MCF 10A (cell line): ENCODE results near the gene MVK. TPM values are rescaled to one million over a fixed set of nuclear protein-coding genes. Genes with fewer than 3 reads are reported as not detected.

ENCODE experiments used
- BruUV-seq: library from RNA; stranded (reverse); fragments of 400-500 nt; replicated peaks from 2 replicates; lab custom pipeline; 2021; lab: Mats Ljungman, UMichigan
- CTCF ChIA-PET: fragments of 300-600 bp; sonication (Branson Sonifier 250); formaldehyde crosslinking; extraction: SDS; loops from one replicate; lab custom pipeline; 2021; ENCODE audit warnings: antibody characterized with exemption, inconsistent platforms; lab: Yijun Ruan, JAX
- POLR2A ChIA-PET: fragments of 300-600, 350-650 bp; sonication (Branson Sonifier 250); formaldehyde crosslinking; extraction: SDS; loops from one replicate; lab custom pipeline; 2020; ENCODE audit warnings: antibody characterized with exemption, inconsistent platforms; lab: Yijun Ruan, JAX
- DNase-seq: peaks from one replicate; pipeline ENCODE4 v3.0.0-alpha.2; 2018; ENCODE audit not compliant: unreplicated experiment
- H3K27ac Mint-ChIP-seq: one replicate; pipeline ENCODE4 v1.8.0; 2022; ENCODE audit warnings: mild to moderate bottlenecking, low read depth, mixed read lengths; ENCODE audit not compliant: unreplicated experiment
- H3K27me3 Mint-ChIP-seq: one replicate; pipeline ENCODE4 v1.8.0; 2022; ENCODE audit warnings: mixed read lengths; ENCODE audit not compliant: insufficient read depth, unreplicated experiment
- H3K36me3 Mint-ChIP-seq: one replicate; pipeline ENCODE4 v1.8.0; 2022; ENCODE audit warnings: mild to moderate bottlenecking, moderate library complexity, mixed read lengths; ENCODE audit not compliant: insufficient read depth, unreplicated experiment
- H3K4me1 Mint-ChIP-seq: one replicate; pipeline ENCODE4 v1.8.0; 2022; ENCODE audit warnings: mixed read lengths; ENCODE audit not compliant: insufficient read depth, unreplicated experiment
- H3K4me3 Mint-ChIP-seq: one replicate; pipeline ENCODE4 v1.8.0; 2022; ENCODE audit warnings: mild to moderate bottlenecking, moderate library complexity, mixed read lengths; ENCODE audit not compliant: unreplicated experiment
- H3K9me3 Mint-ChIP-seq: one replicate; pipeline ENCODE4 v1.8.0; 2022; ENCODE audit warnings: mixed read lengths; ENCODE audit not compliant: unreplicated experiment
- intact Hi-C: fragments of 100-400 bp; cut with micrococcal nuclease; formaldehyde crosslinking; loops from 2 replicates; pipeline ENCODE4 v1.14.1; 2022
- total RNA-seq: library from RNA; stranded (reverse); gene quantifications from 2 replicates; pipeline ENCODE4 v1.2.3, GENCODE V29; 2022
- TF ChIP-seq, protein P1 (sequence below): fragments of 200-600 bp; IDR thresholded peaks from one replicate; pipeline ENCODE4 v1.8.0; 2022; ENCODE audit warnings: antibody characterized with exemption, mild to moderate bottlenecking; ENCODE audit not compliant: unreplicated experiment

The MVK gene
- total RNA-seq, 1 experiment from 2014 or later: 17.1 TPM

DNA sequence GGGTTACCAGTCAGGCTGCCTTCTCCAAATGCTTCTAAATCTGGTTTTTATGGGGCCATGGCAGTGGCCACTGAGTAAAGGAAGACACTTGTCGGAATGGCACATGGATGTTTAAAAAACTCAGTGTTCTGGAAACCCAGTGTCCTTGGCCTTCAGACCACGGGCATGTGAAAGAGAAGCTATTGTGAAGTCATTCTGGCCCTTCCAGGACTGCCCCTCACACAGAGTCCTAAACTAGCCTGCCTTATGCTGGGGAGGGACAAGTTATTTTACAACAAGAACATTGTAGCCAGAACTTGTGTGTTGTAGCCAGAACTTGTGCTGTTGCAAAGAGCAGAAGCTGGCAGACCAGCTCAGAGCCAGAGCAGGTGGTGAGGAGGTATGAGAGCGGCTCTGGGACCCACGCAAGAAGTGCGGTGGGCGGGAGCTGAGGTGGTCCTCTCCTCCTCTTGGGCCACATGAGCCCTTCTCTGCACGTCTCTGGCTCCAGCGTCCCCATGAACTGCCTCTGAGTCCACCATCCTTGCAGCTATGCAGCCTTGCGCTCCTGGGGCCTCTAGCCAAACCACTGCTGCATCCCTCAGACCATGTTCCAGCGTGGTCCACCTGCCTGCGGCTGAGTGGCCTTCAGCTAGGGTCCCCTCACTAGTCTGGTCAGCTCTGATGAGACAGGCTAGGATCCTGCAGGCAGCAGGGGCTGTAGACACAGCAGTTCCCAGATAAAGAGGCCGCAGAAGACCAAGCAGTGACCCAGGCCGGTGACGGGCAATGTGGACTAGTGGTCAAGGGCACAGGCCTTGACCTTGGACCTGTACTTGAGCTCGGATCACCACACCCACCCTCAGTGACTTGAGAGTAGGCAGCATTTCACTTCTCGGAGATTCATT lies 32.8 kb upstream of the MVK start:
- Mint-ChIP-seq H3K9me3 (no peaks in the 10 kb centered on the region), H3K27me3 (no peaks in the 10 kb centered on the region), H3K4me1 (peaks cover 11% of the 10 kb centered on the region), H3K36me3 (no peaks in the 10 kb centered on the region), H3K27ac (no peak overlapping the region), H3K4me3 (no peak overlapping the region)
- CTCF ChIA-PET: interaction anchor here (0.5 to 1.1 kb wide), 5 partner anchors 23 to 309 kb away, joined by 3 to 7 read pairs (median 3); no protein-coding TSS in a partner anchor
- no peak for DNase-seq
- no TSS peak for BruUV-seq
- intact Hi-C loops: no loop called here
- TF ChIP-seq, protein P1, sequence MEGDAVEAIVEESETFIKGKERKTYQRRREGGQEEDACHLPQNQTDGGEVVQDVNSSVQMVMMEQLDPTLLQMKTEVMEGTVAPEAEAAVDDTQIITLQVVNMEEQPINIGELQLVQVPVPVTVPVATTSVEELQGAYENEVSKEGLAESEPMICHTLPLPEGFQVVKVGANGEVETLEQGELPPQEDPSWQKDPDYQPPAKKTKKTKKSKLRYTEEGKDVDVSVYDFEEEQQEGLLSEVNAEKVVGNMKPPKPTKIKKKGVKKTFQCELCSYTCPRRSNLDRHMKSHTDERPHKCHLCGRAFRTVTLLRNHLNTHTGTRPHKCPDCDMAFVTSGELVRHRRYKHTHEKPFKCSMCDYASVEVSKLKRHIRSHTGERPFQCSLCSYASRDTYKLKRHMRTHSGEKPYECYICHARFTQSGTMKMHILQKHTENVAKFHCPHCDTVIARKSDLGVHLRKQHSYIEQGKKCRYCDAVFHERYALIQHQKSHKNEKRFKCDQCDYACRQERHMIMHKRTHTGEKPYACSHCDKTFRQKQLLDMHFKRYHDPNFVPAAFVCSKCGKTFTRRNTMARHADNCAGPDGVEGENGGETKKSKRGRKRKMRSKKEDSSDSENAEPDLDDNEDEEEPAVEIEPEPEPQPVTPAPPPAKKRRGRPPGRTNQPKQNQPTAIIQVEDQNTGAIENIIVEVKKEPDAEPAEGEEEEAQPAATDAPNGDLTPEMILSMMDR: no peak
- POLR2A ChIA-PET: interaction anchor here (1.0 kb wide), 1 partner anchor 41 kb away, joined by 3 read pairs; no protein-coding TSS in a partner anchor

- Mint-ChIP-seq H3K9me3 (no peaks in the 10 kb centered on the region), H3K36me3 (no peaks in the 10 kb centered on the region), H3K27me3 (no peaks in the 10 kb centered on the region), H3K27ac (peak overlapping the region; percentile 46), H3K4me3 (no peak overlapping the region), H3K4me1 (peaks cover 11% of the 10 kb centered on the region)
- TF ChIP-seq, protein P1: no peak
- no peak for DNase-seq
- no TSS peak for BruUV-seq
- intact Hi-C loops: no loop called here
- CTCF ChIA-PET: interaction anchor here (0.6 to 0.9 kb wide), 2 partner anchors 24 to 104 kb away, joined by 3 to 7 read pairs; no protein-coding TSS in a partner anchor
- POLR2A ChIA-PET: no interaction called here
Observed at GRCh38 chr12:109541413-109541726, 32.2 kb upstream of the MVK start.

DNA sequence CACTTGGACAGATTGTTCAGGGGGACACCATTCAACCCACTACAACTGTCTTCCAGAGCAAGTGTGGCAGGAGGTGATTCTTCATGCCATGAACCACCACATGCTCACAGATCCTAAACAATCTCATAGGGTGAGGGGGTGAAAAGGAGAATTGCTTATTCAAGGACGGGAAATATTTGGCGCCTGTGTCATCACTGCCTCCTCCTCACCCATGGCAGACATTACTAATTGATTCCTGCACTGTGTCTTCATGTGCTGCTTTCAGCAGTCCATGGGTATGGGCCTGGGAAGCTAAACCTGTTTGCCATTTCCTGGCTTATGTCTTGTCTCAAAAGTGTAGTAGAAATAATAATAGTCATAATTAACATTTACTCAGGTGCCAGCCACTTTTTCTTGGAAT lies 31.6 kb upstream of the MVK start:
- H3K27me3 Mint-ChIP-seq: no peaks in the 10 kb centered on the region
- H3K9me3 Mint-ChIP-seq: no peaks in the 10 kb centered on the region
- H3K4me1 Mint-ChIP-seq: peaks cover 11% of the 10 kb centered on the region
- H3K4me3 Mint-ChIP-seq: no peak overlapping the region
- H3K36me3 Mint-ChIP-seq: no peaks in the 10 kb centered on the region
- no TSS peak for BruUV-seq
- intact Hi-C loops: no loop called here
- ChIA-PET POLR2A (no interaction called here), CTCF (interaction anchor here (0.6 to 0.7 kb wide), 2 partner anchors 112 to 898 kb away, joined by 3 read pairs; no protein-coding TSS in a partner anchor)
- peak; percentile 27 for DNase-seq
- TF ChIP-seq, protein P1: no peak
- peak overlapping the region; percentile 46 for H3K27ac Mint-ChIP-seq

DNA sequence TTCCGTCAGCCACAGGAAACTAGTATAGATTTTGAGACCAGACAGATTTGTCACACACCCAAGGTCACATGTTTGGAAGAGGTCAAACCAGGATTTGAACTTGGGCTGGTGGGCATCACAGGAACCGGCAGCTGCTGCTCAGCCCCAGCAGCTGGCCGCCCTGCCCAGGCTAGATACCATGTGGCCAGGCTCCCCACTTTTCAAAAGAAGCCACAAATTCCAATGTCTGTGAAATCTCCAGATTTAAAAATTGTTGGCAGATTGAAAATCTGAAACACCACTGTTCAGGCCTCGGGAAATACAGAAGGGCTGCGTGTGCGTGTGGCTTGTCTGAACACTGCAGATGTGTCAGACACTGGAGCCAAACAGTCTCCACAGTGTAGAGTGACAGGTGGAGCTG lies 30.7 kb upstream of the MVK start:
- TF ChIP-seq, protein P1: no peak
- Mint-ChIP-seq H3K36me3 (no peaks in the 10 kb centered on the region), H3K27me3 (peaks cover 9% of the 10 kb centered on the region), H3K9me3 (no peaks in the 10 kb centered on the region), H3K4me3 (no peak overlapping the region), H3K27ac (no peak overlapping the region), H3K4me1 (peaks cover 11% of the 10 kb centered on the region)
- BruUV-seq: no TSS peak
- intact Hi-C loops: no loop called here
- ChIA-PET CTCF (no interaction called here), POLR2A (interaction anchor here (0.5 kb wide), 1 partner anchor 203 kb away, joined by 3 read pairs; no protein-coding TSS in a partner anchor)
- no peak for DNase-seq
